WTC11 (cell line): ENCODE data around the gene CAPN7. TPM values are rescaled to one million over a fixed set of nuclear protein-coding genes. Genes with fewer than 3 reads are reported as not detected.

ENCODE experiments used
- ATAC-seq: fragments of 200-7000 bp; cut with Tn5 transposase; 2 replicates; pipeline ENCODE4 v1.10.0; 2021; ENCODE audit warnings: mild to moderate bottlenecking, moderate library complexity
- CTCF ChIA-PET: fragments of 300-600 bp; sonication (Branson Sonifier 250); formaldehyde crosslinking; loops from one replicate; lab custom pipeline; 2021; ENCODE audit warnings: antibody characterized with exemption; lab: Charles Lee
- POLR2A ChIA-PET: fragments of 350-600 bp; sonication (Branson Sonifier 250); formaldehyde crosslinking; loops from one replicate; lab custom pipeline; 2021; ENCODE audit warnings: antibody characterized with exemption; lab: Charles Lee
- DNase-seq: peaks from one replicate; pipeline ENCODE4 v3.0.0; 2021; ENCODE audit warnings: low spot score
- H3K27ac Mint-ChIP-seq: 2 replicates; pipeline ENCODE4 v1.8.0; 2021; ENCODE audit warnings: mixed read lengths
- H3K27me3 Mint-ChIP-seq: 2 replicates; pipeline ENCODE4 v1.8.0; 2021; ENCODE audit warnings: low read depth, mild to moderate bottlenecking, moderate library complexity, mixed read lengths
- H3K36me3 Mint-ChIP-seq: 2 replicates; pipeline ENCODE4 v1.8.0; 2021; ENCODE audit warnings: mixed read lengths
- H3K4me1 Mint-ChIP-seq: 2 replicates; pipeline ENCODE4 v1.8.0; 2022; ENCODE audit warnings: mixed read lengths
- H3K4me3 Mint-ChIP-seq: 2 replicates; pipeline ENCODE4 v1.8.0; 2021; ENCODE audit warnings: mild to moderate bottlenecking, moderate library complexity, mixed read lengths
- H3K9me3 Mint-ChIP-seq: 2 replicates; pipeline ENCODE4 v1.8.0; 2021; ENCODE audit warnings: mixed read lengths
- CBFB ChIP-seq: sonication (generic); formaldehyde crosslinking; IDR thresholded peaks from 2 replicates; pipeline ENCODE4 v1.8.1; 2022; ENCODE audit warnings: mild to moderate bottlenecking, low read depth, missing genetic modification reagents
- ESRRA ChIP-seq: sonication (generic); formaldehyde crosslinking; IDR thresholded peaks from 2 replicates; pipeline ENCODE4 v1.8.1; 2022; ENCODE audit warnings: mild to moderate bottlenecking, missing genetic modification reagents, borderline replicate concordance
- NR3C1 ChIP-seq: sonication (generic); formaldehyde crosslinking; conservative IDR thresholded peaks from 2 replicates; pipeline ENCODE4 v1.8.1; 2023; ENCODE audit warnings: low read depth, mild to moderate bottlenecking, missing genetic modification reagents
- RORB ChIP-seq: fragments of 250-450 bp; sonication (Bioruptor Pico); IDR thresholded peaks from 2 replicates; pipeline ENCODE4 v1.9.0; 2021; ENCODE audit warnings: mild to moderate bottlenecking
- TEAD4 ChIP-seq: sonication (generic); formaldehyde crosslinking; IDR thresholded peaks from 2 replicates; pipeline ENCODE4 v1.8.0; 2022; ENCODE audit warnings: mild to moderate bottlenecking, missing genetic modification reagents
- ZNF219 ChIP-seq: sonication (generic); formaldehyde crosslinking; IDR thresholded peaks from 2 replicates; pipeline ENCODE4 v1.8.0; 2023; ENCODE audit warnings: missing genetic modification reagents, mild to moderate bottlenecking, borderline replicate concordance
- total RNA-seq: library from RNA; stranded (reverse); gene quantifications from 3 replicates; pipeline ENCODE4 v1.2.3, GENCODE V29; 2021
- TF ChIP-seq, protein P1 (sequence below): sonication (generic); formaldehyde crosslinking; IDR thresholded peaks from 2 replicates; pipeline ENCODE4 v1.8.1; 2022; ENCODE audit warnings: low read depth, missing genetic modification reagents, borderline replicate concordance
- TF ChIP-seq, protein P2 (sequence below): sonication (generic); formaldehyde crosslinking; IDR thresholded peaks from 2 replicates; pipeline ENCODE4 v1.8.0; 2023; ENCODE audit warnings: missing genetic modification reagents
- TF ChIP-seq, protein P3 (sequence below): sonication (generic); formaldehyde crosslinking; IDR thresholded peaks from 2 replicates; pipeline ENCODE4 v1.8.0; 2022; ENCODE audit warnings: mild to moderate bottlenecking, missing genetic modification reagents
- TF ChIP-seq, protein P4 (sequence below): sonication (generic); formaldehyde crosslinking; IDR thresholded peaks from 2 replicates; pipeline ENCODE4 v1.8.0; 2022; ENCODE audit warnings: missing genetic modification reagents
- TF ChIP-seq, protein P5 (sequence below): sonication (generic); formaldehyde crosslinking; IDR thresholded peaks from 2 replicates; pipeline ENCODE4 v1.8.1; 2022; ENCODE audit warnings: mild to moderate bottlenecking, missing genetic modification reagents, moderate library complexity, borderline replicate concordance
- TF ChIP-seq, protein P6 (sequence below): sonication (generic); formaldehyde crosslinking; IDR thresholded peaks from 2 replicates; pipeline ENCODE4 v1.8.1; 2022; ENCODE audit warnings: mild to moderate bottlenecking, moderate library complexity, missing genetic modification reagents
- TF ChIP-seq, protein P7 (sequence below): sonication (generic); formaldehyde crosslinking; conservative IDR thresholded peaks from 2 replicates; pipeline ENCODE4 v1.8.1; 2022; ENCODE audit warnings: mild to moderate bottlenecking, missing genetic modification reagents

Gene CAPN7
- total RNA-seq, 1 experiment from 2014 or later, result 16.8 TPM

DNA sequence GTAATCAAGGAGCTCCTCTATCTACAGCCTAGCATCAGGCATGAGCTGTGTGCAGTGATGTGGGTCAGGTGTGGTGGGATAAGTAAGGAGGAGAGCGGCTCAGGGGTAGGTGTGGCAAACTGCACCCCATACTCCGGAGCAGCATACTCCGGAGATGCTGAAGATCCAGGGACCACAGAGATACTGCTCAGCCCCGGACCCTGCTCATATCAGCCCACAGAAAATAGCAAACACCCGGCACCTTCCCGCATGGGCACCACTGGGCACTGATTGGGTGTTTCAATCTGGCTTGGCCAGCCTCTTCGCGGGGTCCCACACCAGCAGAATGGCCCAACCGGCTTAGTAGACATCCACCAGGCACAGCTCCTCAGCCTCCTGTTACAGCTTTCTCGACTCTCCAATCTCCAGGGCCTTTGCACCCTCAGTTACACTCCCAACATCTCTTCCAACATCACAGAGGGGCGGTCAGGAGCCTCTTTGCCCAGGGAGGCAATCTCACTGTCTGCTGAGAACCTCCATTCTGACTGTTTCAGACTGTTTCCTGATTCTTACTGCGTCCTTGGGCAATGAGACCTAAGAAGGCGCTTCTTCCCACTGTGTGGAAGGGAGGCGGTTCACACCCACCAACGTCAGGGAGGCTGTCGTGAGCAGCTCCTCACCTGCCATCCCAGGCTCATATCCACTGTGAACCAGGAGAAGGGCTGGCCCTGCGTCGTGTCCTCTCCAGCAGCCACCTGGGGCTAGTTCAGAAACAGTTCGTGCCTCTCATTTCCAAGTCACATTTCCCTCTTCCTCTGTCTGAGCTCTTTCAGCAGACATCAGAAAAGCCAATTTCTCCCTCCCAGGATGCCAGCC lies 59.8 kb downstream of the CAPN7 start:
- Mint-ChIP-seq H3K4me3 (no peak overlapping the region), H3K27ac (no peak overlapping the region), H3K36me3 (no peaks in the 10 kb centered on the region), H3K27me3 (no peaks in the 10 kb centered on the region; the same call in 1 of the 2 replicates), H3K4me1 (no peaks in the 10 kb centered on the region), H3K9me3 (no peaks in the 10 kb centered on the region)
- TF ChIP-seq, protein P1, sequence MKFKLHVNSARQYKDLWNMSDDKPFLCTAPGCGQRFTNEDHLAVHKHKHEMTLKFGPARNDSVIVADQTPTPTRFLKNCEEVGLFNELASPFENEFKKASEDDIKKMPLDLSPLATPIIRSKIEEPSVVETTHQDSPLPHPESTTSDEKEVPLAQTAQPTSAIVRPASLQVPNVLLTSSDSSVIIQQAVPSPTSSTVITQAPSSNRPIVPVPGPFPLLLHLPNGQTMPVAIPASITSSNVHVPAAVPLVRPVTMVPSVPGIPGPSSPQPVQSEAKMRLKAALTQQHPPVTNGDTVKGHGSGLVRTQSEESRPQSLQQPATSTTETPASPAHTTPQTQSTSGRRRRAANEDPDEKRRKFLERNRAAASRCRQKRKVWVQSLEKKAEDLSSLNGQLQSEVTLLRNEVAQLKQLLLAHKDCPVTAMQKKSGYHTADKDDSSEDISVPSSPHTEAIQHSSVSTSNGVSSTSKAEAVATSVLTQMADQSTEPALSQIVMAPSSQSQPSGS (CRISPR knock-in tag), result no peak
- TF ChIP-seq, protein P2, sequence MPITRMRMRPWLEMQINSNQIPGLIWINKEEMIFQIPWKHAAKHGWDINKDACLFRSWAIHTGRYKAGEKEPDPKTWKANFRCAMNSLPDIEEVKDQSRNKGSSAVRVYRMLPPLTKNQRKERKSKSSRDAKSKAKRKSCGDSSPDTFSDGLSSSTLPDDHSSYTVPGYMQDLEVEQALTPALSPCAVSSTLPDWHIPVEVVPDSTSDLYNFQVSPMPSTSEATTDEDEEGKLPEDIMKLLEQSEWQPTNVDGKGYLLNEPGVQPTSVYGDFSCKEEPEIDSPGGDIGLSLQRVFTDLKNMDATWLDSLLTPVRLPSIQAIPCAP (CRISPR knock-in tag), result no peak
- TF ChIP-seq ZNF219 (CRISPR knock-in tag) (no peak), CBFB (CRISPR knock-in tag) (no peak), TEAD4 (no peak), NR3C1 (no peak), ESRRA (CRISPR knock-in tag) (no peak), RORB (CRISPR knock-in tag) (no peak)
- TF ChIP-seq, protein P3, sequence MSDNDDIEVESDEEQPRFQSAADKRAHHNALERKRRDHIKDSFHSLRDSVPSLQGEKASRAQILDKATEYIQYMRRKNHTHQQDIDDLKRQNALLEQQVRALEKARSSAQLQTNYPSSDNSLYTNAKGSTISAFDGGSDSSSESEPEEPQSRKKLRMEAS (CRISPR knock-in tag), result no peak
- TF ChIP-seq, protein P4, sequence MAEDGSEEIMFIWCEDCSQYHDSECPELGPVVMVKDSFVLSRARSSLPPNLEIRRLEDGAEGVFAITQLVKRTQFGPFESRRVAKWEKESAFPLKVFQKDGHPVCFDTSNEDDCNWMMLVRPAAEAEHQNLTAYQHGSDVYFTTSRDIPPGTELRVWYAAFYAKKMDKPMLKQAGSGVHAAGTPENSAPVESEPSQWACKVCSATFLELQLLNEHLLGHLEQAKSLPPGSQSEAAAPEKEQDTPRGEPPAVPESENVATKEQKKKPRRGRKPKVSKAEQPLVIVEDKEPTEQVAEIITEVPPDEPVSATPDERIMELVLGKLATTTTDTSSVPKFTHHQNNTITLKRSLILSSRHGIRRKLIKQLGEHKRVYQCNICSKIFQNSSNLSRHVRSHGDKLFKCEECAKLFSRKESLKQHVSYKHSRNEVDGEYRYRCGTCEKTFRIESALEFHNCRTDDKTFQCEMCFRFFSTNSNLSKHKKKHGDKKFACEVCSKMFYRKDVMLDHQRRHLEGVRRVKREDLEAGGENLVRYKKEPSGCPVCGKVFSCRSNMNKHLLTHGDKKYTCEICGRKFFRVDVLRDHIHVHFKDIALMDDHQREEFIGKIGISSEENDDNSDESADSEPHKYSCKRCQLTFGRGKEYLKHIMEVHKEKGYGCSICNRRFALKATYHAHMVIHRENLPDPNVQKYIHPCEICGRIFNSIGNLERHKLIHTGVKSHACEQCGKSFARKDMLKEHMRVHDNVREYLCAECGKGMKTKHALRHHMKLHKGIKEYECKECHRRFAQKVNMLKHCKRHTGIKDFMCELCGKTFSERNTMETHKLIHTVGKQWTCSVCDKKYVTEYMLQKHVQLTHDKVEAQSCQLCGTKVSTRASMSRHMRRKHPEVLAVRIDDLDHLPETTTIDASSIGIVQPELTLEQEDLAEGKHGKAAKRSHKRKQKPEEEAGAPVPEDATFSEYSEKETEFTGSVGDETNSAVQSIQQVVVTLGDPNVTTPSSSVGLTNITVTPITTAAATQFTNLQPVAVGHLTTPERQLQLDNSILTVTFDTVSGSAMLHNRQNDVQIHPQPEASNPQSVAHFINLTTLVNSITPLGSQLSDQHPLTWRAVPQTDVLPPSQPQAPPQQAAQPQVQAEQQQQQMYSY (CRISPR knock-in tag), result no peak
- TF ChIP-seq, protein P5, sequence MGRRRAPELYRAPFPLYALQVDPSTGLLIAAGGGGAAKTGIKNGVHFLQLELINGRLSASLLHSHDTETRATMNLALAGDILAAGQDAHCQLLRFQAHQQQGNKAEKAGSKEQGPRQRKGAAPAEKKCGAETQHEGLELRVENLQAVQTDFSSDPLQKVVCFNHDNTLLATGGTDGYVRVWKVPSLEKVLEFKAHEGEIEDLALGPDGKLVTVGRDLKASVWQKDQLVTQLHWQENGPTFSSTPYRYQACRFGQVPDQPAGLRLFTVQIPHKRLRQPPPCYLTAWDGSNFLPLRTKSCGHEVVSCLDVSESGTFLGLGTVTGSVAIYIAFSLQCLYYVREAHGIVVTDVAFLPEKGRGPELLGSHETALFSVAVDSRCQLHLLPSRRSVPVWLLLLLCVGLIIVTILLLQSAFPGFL (CRISPR knock-in tag), result no peak
- TF ChIP-seq, protein P6, sequence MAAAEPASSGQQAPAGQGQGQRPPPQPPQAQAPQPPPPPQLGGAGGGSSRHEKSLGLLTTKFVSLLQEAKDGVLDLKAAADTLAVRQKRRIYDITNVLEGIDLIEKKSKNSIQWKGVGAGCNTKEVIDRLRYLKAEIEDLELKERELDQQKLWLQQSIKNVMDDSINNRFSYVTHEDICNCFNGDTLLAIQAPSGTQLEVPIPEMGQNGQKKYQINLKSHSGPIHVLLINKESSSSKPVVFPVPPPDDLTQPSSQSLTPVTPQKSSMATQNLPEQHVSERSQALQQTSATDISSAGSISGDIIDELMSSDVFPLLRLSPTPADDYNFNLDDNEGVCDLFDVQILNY (CRISPR knock-in tag), result no peak
- TF ChIP-seq, protein P7, sequence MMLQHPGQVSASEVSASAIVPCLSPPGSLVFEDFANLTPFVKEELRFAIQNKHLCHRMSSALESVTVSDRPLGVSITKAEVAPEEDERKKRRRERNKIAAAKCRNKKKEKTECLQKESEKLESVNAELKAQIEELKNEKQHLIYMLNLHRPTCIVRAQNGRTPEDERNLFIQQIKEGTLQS (CRISPR knock-in tag), result no peak
- no peak for ATAC-seq
- DNase-seq, result no peak
- ChIA-PET POLR2A (no interaction called here), CTCF (interaction anchor here (0.8 to 5.1 kb wide), 8 partner anchors 20 to 261 kb away, joined by 3 to 76 read pairs (median 4); partner anchors contain the start of genes CAPN7 and SH3BP5)
